Thoracic aorta (tissue), 2 donors: ENCODE measurements around the gene BMP2. TPM values are rescaled to one million over a fixed set of nuclear protein-coding genes. Genes with fewer than 3 reads are reported as not detected.

ENCODE experiments used
- ATAC-seq: fragments of 150-250 bp; one replicate; pipeline ENCODE4 v1.8.0; 2017; ENCODE audit warnings: low read depth; ENCODE audit not compliant: insufficient number of reproducible peaks, low FRiP score
- DNase-seq: peaks from one replicate; pipeline ENCODE4 v3.0.0-alpha.2; 2020; ENCODE audit warnings: low spot score
- H3K27ac ChIP-seq, 2 donors: fragments of 200-600 bp; sonication (generic); 1 replicate in 1 of 2; 2 replicates in 1 of 2; pipeline ENCODE4 v1.5.1; 2016; ENCODE audit warnings: mild to moderate bottlenecking in 2 of 2, moderate library complexity in 2 of 2
- H3K27me3 ChIP-seq: fragments of 200-600 bp; sonication (generic); replicated peaks from 2 replicates; pipeline ENCODE4 v1.6.0; 2016; ENCODE audit warnings: mild to moderate bottlenecking; ENCODE audit not compliant: insufficient read depth
- H3K36me3 ChIP-seq: fragments of 200-600 bp; sonication (generic); one replicate; pipeline ENCODE4 v1.5.1; 2016
- H3K4me1 ChIP-seq, 2 donors: fragments of 200-600 bp; sonication (generic); 1 replicate in 1 of 2; 2 replicates in 1 of 2; pipeline versions ENCODE4 v1.5.1 to v1.6.0; 2016; ENCODE audit warnings: low read depth in 2 of 2, mild to moderate bottlenecking in 1 of 2; ENCODE audit not compliant: control insufficient read depth in 1 of 2
- H3K4me3 ChIP-seq: fragments of 200-600 bp; sonication (generic); 2 replicates; pipeline ENCODE4 v1.5.1; 2016; ENCODE audit warnings: mild to moderate bottlenecking
- H3K9me3 ChIP-seq: fragments of 200-600 bp; sonication (generic); 2 replicates; pipeline ENCODE4 v1.5.1; 2016
- total RNA-seq, 2 donors: library from RNA; depleted of rRNA; stranded (reverse); fragments of >200 nt; gene quantifications; one replicate each; pipeline versions ENCODE4 v1.1.0 to v1.2.3, GENCODE V29; 2016
- TF ChIP-seq, protein P1 (sequence below): fragments of 200-600 bp; sonication (generic); IDR thresholded peaks from one replicate; pipeline ENCODE4 v1.5.1; 2019; ENCODE audit warnings: antibody characterized with exemption

The BMP2 gene
- total RNA-seq, 2 donors from 2014 or later = 8.3 to 10.4 TPM

GRCh38 chr20:6814945-6815344 lies 47.5 kb downstream of the BMP2 start:
- H3K27ac ChIP-seq = no peak overlapping the region
- no peaks in the 10 kb centered on the region for H3K4me1 ChIP-seq
- no peaks in the 10 kb centered on the region for H3K36me3 ChIP-seq
- no peak overlapping the region for H3K4me3 ChIP-seq
- TF ChIP-seq, protein P1, sequence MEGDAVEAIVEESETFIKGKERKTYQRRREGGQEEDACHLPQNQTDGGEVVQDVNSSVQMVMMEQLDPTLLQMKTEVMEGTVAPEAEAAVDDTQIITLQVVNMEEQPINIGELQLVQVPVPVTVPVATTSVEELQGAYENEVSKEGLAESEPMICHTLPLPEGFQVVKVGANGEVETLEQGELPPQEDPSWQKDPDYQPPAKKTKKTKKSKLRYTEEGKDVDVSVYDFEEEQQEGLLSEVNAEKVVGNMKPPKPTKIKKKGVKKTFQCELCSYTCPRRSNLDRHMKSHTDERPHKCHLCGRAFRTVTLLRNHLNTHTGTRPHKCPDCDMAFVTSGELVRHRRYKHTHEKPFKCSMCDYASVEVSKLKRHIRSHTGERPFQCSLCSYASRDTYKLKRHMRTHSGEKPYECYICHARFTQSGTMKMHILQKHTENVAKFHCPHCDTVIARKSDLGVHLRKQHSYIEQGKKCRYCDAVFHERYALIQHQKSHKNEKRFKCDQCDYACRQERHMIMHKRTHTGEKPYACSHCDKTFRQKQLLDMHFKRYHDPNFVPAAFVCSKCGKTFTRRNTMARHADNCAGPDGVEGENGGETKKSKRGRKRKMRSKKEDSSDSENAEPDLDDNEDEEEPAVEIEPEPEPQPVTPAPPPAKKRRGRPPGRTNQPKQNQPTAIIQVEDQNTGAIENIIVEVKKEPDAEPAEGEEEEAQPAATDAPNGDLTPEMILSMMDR = no peak
- H3K9me3 ChIP-seq = no peaks in the 10 kb centered on the region
- ATAC-seq (no peak), DNase-seq (no peak)
- H3K27me3 ChIP-seq = no peaks in the 10 kb centered on the region

DNA sequence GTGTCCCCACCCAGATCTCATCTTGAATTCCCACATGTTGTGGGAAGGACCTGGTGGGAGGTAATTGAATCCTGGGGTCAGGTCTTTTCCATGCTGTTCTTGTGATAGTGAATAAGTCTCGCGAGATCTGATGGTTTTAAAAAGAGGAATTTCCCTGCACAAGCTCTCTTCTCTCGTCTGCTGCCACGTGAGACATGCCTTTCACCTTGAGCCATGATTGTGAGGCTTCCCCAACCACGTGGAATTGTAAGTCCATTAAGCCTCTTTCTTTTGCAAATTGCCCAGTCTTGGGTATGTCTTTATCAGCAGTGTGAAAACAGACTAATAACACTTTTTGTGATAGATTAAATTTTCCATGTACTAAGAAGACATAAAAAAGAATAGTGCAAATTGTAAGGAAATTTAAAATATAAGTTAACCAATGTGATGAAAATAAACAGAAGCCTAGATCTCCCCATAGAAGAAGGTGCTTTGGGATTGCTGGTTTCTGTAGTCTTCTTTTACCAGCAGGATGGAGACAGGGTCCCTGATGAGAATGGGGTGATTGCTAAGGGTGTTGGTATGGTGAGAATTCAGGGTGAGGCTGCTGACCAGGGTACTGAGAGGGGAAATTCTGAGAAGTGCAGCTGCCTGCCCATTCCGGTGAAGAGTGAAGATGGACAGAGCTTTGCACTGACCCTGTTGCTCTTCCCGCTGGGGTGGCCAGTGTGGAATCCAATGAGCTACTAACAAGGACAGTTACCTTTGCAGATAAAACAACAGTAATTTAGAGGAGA lies 50.7 kb downstream of the BMP2 start:
- Histone ChIP-seq H3K4me1 (no peaks in the 10 kb centered on the region), H3K27me3 (no peaks in the 10 kb centered on the region), H3K4me3 (no peak overlapping the region), H3K27ac (no peak overlapping the region), H3K9me3 (no peaks in the 10 kb centered on the region), H3K36me3 (no peaks in the 10 kb centered on the region)
- DNase-seq = no peak
- no peak for ATAC-seq
- TF ChIP-seq, protein P1 = no peak

DNA sequence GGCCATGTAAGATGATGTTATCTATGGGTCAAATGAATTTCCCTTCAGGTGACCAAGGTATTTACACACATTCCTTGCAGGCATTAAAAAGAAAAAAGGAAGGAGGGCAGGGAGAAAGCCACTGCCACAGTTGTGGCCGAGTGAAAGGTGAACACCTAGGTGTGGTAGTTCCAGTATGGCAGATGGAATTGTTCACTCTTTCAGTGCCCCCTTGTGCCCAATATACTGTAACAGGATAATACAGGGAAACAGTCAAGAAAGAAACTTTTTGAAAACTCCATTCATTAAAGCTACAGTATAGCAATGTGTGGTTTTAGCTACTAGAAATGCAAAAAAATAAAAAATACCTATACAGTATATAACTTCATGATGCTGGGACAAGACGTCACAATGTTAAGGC lies 52.1 kb downstream of the BMP2 start:
- H3K9me3 ChIP-seq = no peaks in the 10 kb centered on the region
- ATAC-seq = no peak
- TF ChIP-seq, protein P1 = peak; percentile 18

DNA sequence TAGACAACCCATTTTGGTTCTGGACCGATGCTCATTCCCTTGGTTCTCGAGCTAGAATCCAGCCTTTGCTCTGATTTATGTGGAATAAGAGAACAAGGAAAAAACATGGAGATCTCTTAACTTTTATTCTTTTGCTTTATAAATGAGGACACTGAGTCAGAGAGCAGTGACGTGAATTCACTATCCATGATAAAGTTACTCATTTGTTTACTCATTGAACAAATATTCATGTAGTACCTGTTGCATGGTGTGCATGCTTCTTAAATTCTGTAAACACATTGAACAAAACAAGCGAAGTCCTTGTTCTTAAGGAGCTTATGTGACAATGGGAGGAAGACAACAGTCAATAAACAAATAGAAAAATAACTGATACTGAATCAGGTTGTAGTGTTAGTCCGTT lies 56.9 kb downstream of the BMP2 start:
- ATAC-seq (no peak), DNase-seq (no peak)
- no peak overlapping the region for H3K27ac ChIP-seq
- no peaks in the 10 kb centered on the region for H3K9me3 ChIP-seq
- no peaks in the 10 kb centered on the region for H3K36me3 ChIP-seq
- no peak overlapping the region for H3K4me3 ChIP-seq
- TF ChIP-seq, protein P1 = no peak
- no peaks in the 10 kb centered on the region for H3K4me1 ChIP-seq
- H3K27me3 ChIP-seq = no peaks in the 10 kb centered on the region

More for the DNA sequence above, 52.1 kb downstream of the BMP2 start:
- no peak for DNase-seq
- Histone ChIP-seq H3K27me3 (no peaks in the 10 kb centered on the region), H3K4me1 (no peaks in the 10 kb centered on the region), H3K27ac (no peak overlapping the region), H3K4me3 (no peak overlapping the region), H3K36me3 (no peaks in the 10 kb centered on the region)

GRCh38 chr20:6827472-6827871 lies 60.0 kb downstream of the BMP2 start:
- H3K27me3 ChIP-seq = no peaks in the 10 kb centered on the region
- TF ChIP-seq, protein P1 = no peak
- H3K27ac ChIP-seq = no peak overlapping the region
- no peaks in the 10 kb centered on the region for H3K4me1 ChIP-seq
- no peaks in the 10 kb centered on the region for H3K9me3 ChIP-seq
- no peak overlapping the region for H3K4me3 ChIP-seq
- ATAC-seq (no peak), DNase-seq (no peak)
- no peaks in the 10 kb centered on the region for H3K36me3 ChIP-seq
